Muscle of leg (tissue), 11 donors: ENCODE measurements around the gene TRAF5. TPM values are rescaled to one million over a fixed set of nuclear protein-coding genes. Genes with fewer than 3 reads are reported as not detected.

Experiments used
- DNase-seq: peaks from one replicate; pipeline ENCODE4 v3.0.0; 2013
- H3K27ac ChIP-seq: one replicate; pipeline ENCODE4 v1.5.1; 2013; ENCODE audit warnings: mild to moderate bottlenecking, low read length, control low read depth
- H3K27me3 ChIP-seq: one replicate; pipeline ENCODE4 v1.6.1; 2013; ENCODE audit warnings: low read length; ENCODE audit not compliant: control insufficient read depth, insufficient read depth
- H3K36me3 ChIP-seq: one replicate; pipeline ENCODE4 v1.6.1; 2013; ENCODE audit warnings: low read length; ENCODE audit not compliant: control insufficient read depth, insufficient read depth
- H3K4me1 ChIP-seq: one replicate; pipeline ENCODE4 v1.6.1; 2013; ENCODE audit warnings: low read length; ENCODE audit not compliant: control insufficient read depth, insufficient read depth
- H3K4me3 ChIP-seq: one replicate; pipeline ENCODE4 v1.5.1; 2013; ENCODE audit warnings: low read length, control low read depth
- H3K9me3 ChIP-seq: replicated peaks from 2 replicates; pipeline ENCODE4 v1.6.1; 2013; ENCODE audit warnings: low read depth, low read length; ENCODE audit not compliant: control insufficient read depth
- WGBS: methylation state at CpG from one replicate; pipeline ENCODE4 v1.1.5; 2013; ENCODE audit warnings: missing lambda C conversion rate; ENCODE audit not compliant: insufficient coverage; 5-methylcytosine and 5-hydroxymethylcytosine counted together
- polyA plus RNA-seq, 8 donors: library from polyadenylated mRNA; unstranded; fragments of 120-200 nt; gene quantifications; one replicate each; pipeline versions ENCODE4 v1.2.1 to v1.2.3, GENCODE V29; 2013; ENCODE audit warnings: inconsistent platforms in 1 of 8, low replicate concordance in 1 of 8; ENCODE audit not compliant: insufficient read length in 8 of 8, insufficient read depth in 1 of 8
- total RNA-seq: library from RNA; stranded (reverse); fragments of 120-200 nt; gene quantifications from one replicate; pipeline ENCODE4 v1.2.4, GENCODE V29; 2013

Gene TRAF5
- total and polyA plus RNA-seq, 9 donors: 14.7 to 34.9 (median 19.5) TPM

DNA sequence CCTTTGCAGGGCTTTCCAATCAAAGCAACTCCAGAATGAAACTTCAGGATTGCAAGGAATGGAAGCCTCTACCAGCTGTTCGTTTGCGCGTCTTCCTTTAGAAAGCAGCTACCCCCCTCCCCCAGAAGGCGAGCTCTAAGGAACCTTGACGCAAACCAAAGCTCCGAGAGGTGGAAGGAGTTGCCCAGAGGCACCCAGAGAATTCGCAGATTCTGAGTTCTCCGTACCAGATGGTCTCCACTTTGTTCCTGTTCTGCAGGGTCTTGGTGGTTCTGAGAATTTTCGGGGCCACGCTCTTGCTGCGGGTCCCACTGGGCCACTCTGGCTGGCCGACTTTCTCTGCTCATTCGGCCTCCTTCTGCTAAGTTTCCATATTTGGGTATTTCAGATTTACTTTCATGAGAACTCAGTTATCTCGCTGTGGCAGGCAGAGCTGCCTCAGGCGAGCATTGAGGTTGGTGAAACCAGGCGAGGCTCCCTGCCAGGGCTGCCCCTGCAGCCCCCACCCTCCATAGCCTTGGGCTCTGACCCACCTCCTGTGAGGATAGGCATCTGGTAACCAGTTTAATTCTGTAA lies 801 bp downstream of the TRAF5 start:
- DNase-seq: peak; percentile 79
- no peaks in the 10 kb centered on the region for H3K36me3 ChIP-seq
- H3K27me3 ChIP-seq: no peaks in the 10 kb centered on the region
- 10% methylated on average over 9 of the region's 16 CpGs for WGBS
- peak overlapping the region; percentile 77 for H3K4me3 ChIP-seq
- H3K9me3 ChIP-seq: no peaks in the 10 kb centered on the region
- peak overlapping the region; percentile 83 for H3K27ac ChIP-seq
- peaks cover 34% of the 10 kb centered on the region for H3K4me1 ChIP-seq

DNA sequence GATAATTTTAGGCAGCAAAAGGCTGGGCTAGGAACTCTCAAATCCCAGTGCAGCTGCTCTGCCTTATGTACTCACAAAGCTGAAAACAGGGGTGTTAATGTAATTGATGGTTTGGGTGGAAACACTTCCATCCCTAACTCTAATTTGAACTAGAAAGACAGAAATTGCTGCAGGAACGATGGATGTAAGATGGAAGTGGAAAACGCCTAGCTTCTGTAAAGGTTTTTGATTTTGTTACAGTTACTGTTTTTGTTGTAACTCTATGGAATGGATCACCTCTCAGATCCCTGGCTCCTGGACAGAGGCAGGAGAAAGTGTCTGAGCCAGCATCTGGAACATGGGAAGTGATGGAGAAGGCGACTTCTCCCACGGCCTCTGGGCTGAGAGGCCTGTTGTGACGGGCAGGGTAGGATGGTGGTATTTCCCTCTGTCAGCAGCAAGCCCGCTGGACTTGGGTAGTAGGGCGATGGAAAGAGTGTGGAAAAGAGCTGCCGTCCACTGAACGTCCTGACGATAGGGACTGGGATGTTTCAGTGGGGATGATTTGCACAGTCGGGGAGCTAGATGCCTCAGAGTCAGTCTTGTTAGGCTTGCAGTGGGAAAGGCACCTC lies 1.6 kb downstream of the TRAF5 start:
- 85% methylated on average over 9 of the region's 11 CpGs for WGBS
- Histone ChIP-seq H3K9me3 (no peaks in the 10 kb centered on the region), H3K27ac (peak overlapping the region; percentile 83), H3K27me3 (no peaks in the 10 kb centered on the region), H3K4me3 (no peak overlapping the region), H3K4me1 (peaks cover 36% of the 10 kb centered on the region), H3K36me3 (no peaks in the 10 kb centered on the region)
- DNase-seq: no peak

DNA sequence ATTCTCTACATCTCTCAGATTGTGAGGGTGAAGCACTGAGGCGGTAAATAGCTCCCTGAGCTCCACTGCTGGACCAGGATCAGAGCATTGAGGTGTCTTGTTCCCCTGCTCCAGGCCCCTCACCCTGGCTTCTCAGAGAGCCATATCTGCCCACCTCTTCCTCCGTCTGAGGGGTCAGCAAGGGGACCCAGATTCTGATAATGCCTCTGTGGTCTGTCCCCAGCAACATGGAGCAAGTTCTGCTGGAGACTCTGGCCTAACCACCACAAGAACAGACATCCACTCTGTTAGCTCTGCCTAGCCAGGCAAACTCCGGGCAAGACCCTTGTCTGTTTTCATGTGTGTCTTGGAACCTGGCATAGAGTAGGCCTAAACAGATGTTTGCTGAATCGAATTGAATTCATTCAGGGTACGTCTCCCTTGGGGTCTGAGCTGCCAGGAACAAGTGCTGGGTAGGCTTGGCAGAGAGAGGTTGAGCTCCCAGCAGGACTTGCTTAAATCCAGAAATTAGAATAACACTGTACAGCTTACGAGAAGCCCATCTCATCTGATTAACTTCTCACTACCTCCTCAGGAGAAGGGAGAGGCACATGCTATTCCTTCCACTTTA lies 2.3 kb downstream of the TRAF5 start:
- Histone ChIP-seq H3K4me1 (peaks cover 36% of the 10 kb centered on the region), H3K4me3 (no peak overlapping the region), H3K27ac (no peak overlapping the region), H3K27me3 (no peaks in the 10 kb centered on the region), H3K9me3 (no peaks in the 10 kb centered on the region), H3K36me3 (no peaks in the 10 kb centered on the region)
- peak; percentile 38 for DNase-seq
- 69% methylated on average over 4 of the region's 6 CpGs for WGBS

DNA sequence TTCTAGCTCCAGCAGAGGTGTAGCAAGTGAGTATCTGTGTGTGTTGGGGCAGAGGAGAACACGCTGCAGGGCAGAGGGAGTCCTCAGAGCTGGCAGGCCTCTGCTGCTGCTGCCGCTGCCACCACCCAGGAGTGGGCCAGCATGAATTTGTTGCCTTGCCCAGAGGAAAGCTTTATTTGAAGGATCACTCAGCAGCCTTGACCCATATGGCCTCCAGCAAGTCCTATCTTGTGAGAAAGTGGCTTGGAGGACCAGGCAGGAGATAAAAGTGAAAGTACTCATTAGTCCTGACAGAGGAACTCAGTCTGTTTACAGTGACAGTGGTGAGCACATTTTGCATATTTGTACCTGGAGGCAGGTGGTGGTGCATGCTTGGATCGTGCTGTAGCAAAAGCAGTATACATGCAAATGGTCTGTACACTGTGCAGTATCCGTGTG lies 3.1 kb downstream of the TRAF5 start:
- H3K9me3 ChIP-seq: no peaks in the 10 kb centered on the region
- no peak for DNase-seq
- no peaks in the 10 kb centered on the region for H3K27me3 ChIP-seq
- 79% methylated on average over 4 of the region's 4 CpGs for WGBS
- peaks cover 36% of the 10 kb centered on the region for H3K4me1 ChIP-seq
- H3K4me3 ChIP-seq: no peak overlapping the region
- H3K27ac ChIP-seq: no peak overlapping the region
- no peaks in the 10 kb centered on the region for H3K36me3 ChIP-seq

DNA sequence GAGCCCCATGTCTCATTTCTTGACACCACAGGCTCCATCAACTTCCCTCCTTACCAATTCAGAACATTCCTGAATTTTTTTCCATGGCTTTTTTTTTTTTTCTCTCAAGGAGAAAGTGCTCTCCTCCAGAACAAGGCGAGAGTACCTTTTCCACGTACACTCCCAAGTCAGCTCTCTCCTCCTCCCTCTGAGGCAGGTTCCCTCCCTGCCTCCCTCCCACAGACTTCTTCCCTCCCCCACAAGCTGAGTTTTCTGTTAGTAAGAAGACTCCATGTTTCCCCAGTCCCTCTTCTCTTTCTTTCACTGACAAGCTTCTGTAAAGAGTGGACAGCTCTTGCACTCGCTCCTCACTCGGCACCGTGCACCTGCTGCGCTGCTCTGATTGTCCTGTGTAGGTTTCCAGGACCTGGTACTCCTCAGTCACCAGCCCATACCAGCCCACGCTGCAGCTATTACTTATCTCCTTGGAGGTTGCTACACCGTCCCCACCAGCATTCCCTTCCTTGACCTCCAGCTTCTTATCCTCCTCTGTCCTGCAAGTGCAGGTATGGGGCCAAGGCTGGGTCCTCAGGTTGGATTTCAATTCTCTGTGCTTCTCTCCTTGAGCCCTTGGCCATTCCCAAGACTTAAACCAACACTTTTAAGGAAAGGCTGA lies 3.8 kb downstream of the TRAF5 start:
- Histone ChIP-seq H3K9me3 (no peaks in the 10 kb centered on the region), H3K27ac (no peak overlapping the region), H3K36me3 (no peaks in the 10 kb centered on the region), H3K4me1 (peaks cover 37% of the 10 kb centered on the region), H3K4me3 (no peak overlapping the region), H3K27me3 (no peaks in the 10 kb centered on the region)
- 88% methylated on average over 8 of the region's 8 CpGs for WGBS
- DNase-seq: no peak

DNA sequence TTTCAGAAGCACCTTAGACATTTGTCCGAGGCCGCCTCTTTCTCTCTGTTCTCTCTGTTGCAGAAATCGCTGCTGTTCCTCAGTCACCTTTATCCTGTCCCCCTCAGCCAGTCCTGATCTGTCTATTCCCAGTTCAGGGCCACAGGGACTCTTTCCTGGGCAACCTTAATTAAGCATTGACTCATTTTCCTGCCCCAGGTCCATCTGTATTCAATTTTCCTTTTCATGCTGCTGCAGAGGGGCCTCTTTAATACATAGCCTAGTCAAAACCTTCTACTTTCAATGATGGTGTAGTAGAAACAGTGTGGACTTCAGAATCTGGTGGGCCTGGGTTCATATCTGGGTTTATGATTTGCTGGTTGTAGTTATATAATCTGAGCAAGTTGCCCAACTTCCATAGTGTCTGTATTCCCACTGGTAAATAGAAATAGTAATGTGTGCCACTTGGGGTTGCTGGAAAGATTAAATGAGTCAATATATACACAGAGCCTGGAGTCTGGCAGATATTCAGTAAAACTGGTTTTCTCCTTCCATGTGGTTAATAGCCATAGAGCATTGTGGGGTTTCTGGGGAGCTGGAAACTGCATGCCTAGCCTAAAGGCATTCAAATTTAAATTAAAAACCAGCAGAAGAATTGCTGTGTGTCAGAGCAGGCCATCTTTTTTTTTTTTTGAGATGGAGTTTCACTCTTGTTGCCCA lies 4.5 kb downstream of the TRAF5 start:
- Histone ChIP-seq H3K4me1 (peaks cover 41% of the 10 kb centered on the region), H3K4me3 (no peak overlapping the region), H3K9me3 (no peaks in the 10 kb centered on the region), H3K27ac (no peak overlapping the region), H3K27me3 (no peaks in the 10 kb centered on the region), H3K36me3 (no peaks in the 10 kb centered on the region)
- DNase-seq: no peak
- 88% methylated on average over 3 of the region's 3 CpGs for WGBS

DNA sequence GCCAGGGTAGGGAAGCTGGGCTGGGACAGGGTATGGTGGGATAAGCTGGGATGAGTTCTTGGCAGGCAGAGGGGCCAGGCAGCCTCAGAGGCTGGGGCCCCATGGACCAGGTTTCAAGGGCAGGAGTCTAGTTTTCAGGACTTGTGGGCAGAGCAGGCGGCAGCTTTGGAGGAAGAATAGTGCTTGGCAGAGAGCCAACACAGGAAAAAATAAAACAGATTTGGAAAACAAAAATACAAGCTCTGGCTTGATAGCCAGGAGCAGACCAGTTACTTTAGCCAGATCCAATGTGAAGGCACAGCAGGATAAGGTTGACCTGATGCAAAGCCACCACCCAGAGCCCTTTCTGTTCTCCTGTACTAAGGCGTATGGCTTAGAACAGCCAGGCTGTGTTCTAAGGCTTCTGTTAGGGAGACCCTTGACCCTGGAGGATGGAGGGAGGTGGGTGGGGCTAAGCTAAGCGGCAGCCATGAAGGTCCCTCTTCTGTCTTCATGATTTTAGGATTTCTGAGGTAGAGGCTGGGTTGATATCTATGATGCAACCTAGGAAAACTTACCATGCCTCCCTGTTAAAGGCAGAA lies 5.5 kb downstream of the TRAF5 start:
- Histone ChIP-seq H3K4me1 (peaks cover 41% of the 10 kb centered on the region), H3K9me3 (no peaks in the 10 kb centered on the region), H3K36me3 (no peaks in the 10 kb centered on the region), H3K27ac (no peak overlapping the region), H3K4me3 (no peak overlapping the region), H3K27me3 (no peaks in the 10 kb centered on the region)
- peak; percentile 11 for DNase-seq
- 33% methylated on average over 1 of the region's 3 CpGs for WGBS

DNA sequence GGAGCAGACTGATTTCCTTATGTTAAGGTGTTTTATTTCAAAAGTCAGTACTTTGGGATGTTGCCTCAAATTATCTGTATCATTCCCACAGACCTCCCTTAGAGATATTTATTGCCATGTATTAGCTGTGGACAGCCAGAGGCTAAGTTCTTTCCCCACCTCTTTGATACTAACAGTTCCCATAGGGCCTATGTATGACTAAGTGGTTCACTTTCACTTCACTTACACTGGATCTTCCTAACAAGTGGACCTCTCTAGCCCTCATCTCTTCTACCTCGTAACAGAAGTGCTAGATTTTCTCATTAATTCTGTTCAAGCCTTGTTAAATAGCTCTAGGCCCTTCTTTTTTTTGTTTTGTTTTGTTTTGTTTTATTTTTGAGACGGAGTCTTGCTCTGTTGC lies 6.2 kb downstream of the TRAF5 start:
- no peaks in the 10 kb centered on the region for H3K27me3 ChIP-seq
- no CpG with 5 or more reads among the region's 2 CpGs for whole genome bisulfite sequencing
- no peak for DNase-seq
- no peaks in the 10 kb centered on the region for H3K36me3 ChIP-seq
- H3K9me3 ChIP-seq: no peaks in the 10 kb centered on the region
- H3K4me3 ChIP-seq: no peak overlapping the region
- no peak overlapping the region for H3K27ac ChIP-seq
- peaks cover 35% of the 10 kb centered on the region for H3K4me1 ChIP-seq

DNA sequence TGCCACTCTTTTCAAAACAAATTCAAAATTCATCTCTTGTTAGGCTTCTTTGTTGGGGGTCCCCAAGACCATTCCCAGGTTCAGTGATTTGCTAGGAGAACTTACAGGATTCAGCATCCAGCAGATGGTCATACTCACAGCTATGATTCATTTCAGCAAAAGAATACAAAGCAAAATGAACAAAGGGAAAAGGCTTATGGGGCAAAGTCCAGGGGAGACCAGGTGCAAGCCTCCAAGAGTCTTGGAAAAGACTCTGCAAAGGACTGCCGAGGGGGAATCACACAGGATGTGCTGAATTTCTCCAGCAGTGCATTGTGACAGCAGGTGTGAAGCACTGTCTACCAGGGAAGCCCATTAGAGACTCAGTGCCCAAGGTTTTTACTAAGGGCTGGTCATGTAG lies 7.3 kb downstream of the TRAF5 start:
- H3K36me3 ChIP-seq: no peaks in the 10 kb centered on the region
- no peak overlapping the region for H3K4me3 ChIP-seq
- H3K27me3 ChIP-seq: no peaks in the 10 kb centered on the region
- no peak overlapping the region for H3K27ac ChIP-seq
- no peaks in the 10 kb centered on the region for H3K9me3 ChIP-seq
- 31% methylated on average over 1 of the region's 1 CpG for WGBS
- DNase-seq: no peak
- peaks cover 25% of the 10 kb centered on the region for H3K4me1 ChIP-seq
